GM19372 (cell line): ENCODE data around the gene FLNA.
A peak's percentile ranks its signal among the peaks of the same experiment; 100 is the strongest.
"Not testable (repeated sequence)": the region's sequence is repeated elsewhere in the genome, so short reads cannot be mapped to it uniquely, and the experiment has no call there.

Experiments
- ATAC-seq: cut with Tn5 transposase; IDR thresholded peaks from one replicate; pipeline ENCODE4 v1.9.1; 2021; ENCODE audit warnings: mild to moderate bottlenecking, low read depth, moderate library complexity; ENCODE audit not compliant: unreplicated experiment

Gene FLNA

DNA sequence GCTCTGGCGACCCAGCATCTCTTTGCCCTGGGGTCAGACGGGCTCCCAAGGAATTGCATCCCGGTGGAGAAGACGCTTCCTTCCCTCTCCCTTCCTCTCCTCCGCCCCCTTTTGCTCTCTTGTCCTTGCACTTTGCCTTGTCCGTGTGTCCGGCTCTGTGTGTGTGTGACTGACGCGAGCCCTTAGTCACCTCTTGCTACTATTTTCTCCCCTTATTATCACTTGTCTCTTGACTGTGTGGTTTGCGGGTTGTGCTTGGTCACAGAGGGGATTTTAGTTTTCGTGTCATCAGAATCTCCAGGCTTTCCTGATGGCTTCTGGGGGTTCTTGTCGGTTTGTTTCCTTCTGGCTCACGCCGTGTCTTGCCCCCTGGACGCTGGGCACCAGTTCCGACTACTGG is 31.4 kb downstream of the FLNA start:
- ATAC-seq, result not testable (repeated sequence)

DNA sequence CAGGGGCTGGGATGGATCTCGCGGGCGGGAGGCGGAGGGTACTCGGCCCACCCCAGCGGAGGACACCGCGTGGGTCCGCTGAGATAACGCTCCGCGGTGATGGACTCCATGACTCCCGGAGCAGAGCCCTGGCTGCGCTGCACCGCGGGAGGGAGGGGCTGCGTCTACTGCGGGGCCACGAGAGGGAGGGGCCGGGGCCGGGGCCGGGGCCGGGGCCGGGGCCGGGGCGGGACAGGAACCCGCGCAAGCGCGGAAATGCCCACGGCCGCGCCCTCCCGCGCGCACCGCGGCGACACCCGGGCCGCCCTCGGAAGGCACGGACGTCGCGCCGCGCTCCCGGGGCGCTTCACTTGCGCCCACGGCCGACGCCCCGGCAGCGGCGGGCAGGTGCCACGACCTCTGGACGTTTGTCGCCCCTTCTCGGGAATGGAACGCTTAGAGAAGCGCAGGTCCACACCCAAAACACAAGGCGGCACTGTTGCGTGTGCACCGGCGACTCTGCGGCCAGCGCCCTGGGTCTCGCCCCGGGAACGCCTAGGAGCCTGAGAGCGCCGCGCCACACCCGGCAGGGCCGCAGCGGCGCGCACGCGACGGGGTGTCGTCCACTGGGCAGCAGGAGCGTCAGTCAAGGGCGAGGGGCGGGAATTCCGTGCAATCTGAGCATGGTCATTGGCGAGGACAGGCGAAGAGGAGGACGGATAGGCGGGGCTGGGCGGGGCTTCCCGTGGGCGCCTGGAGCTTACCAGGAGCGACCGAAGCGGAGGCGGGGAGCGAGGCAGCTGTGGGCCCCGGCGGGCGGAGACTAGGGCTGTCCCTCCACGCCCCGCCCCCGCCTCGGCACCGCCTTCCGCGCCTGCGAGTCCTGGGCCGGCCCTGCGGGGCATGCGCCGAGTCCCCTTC is 32.8 kb downstream of the FLNA start:
- ATAC-seq, result peak; percentile 62

DNA sequence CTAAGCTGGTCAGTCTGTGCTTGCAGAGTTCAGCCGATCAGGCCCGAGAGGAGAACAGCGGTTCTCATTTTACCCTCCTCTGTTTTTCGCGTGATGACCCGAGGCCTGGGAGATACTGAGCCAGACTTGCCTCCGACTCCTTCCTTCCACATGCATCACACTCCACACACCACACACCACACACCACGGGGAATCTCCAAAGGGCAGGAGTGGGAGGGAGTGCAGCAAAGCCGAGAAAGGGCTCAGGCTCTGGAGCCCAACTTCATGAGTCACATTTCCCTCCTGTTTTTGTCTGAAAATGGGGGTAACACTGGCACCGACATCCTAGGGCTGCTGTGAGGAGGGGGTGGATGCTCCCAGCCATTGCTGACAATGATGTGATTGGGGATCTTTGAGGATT is 39.9 kb downstream of the FLNA start:
- no peak for ATAC-seq

DNA sequence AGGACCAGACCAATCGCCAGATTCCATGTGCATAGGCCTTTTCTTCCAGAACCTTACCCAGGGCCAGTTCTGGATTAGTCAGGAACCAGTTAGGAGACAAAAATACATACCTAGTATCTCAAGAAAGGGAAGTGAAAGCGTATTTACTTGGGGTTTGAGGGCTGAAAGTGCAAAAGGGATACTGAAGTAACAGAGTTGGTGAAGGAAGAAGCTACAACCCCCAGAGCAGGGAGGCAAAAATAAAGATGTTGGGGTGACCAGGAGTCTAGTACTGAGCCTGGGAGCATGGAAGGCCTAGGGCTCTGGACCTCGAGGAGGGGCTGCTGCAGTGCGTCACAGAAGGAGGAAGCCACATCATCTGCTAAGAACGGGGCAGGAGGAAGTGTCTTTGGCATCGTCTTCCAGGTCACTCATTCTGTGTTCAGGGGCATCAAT is 40.6 kb downstream of the FLNA start:
- no peak for ATAC-seq

DNA sequence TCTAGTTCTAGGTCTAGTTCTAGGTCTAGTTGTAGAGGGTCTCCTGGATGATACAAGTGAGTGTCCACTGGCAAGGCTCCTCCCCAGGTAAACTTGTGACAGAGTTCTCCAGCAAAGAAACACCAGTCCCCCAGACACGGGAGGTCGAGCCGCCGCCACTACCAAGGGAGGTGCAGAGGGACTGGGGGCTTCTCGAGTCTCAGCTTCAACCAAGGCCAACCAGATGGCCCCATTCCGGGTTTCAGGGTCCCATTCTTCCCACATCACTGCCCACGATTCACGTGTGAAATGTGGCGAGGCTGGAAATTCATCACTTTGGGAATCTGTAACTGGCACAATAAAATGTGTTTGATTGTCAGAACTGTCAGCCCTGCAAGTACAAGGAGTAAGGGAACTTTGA is 41.3 kb downstream of the FLNA start:
- no peak for ATAC-seq

DNA sequence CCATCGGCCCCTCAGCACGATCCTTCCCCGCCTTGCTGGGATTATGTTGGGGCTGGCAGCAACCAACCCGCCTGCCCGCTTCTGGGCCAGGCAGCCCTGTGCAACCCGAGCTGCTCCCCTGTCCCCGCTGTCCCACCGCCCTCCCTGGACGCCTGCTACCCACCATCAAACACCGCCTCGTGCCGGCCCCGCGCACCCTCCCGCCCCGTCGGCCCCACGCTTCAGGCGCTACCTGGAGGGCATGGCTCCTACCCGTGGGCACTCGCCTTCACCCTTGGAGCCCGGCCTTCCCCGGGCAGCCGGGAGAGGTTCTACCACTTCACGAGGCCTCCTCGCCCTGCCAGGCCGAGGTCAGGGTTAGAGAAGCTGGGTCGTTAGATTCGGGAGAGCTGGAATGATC is 41.9 kb downstream of the FLNA start:
- ATAC-seq, result no peak

DNA sequence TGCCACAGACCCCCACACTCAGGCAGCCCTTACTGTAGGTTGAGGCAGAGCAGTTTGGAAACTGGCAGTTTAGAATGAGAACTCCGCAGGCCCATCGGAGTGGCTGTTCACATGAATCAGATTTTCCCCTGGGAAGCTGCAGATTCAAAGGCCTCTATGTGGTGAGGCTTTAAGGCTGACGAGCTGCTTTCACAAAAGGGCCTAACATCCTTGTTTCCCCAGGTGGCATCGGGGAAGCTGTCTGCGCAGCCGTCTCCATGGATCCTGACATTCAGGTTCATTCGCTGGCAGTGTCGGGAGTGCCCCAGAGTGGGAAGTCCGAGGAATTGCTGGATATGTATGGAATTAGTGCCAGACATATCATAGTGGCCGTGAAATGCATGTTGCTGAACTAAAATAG is 45.1 kb downstream of the FLNA start:
- ATAC-seq, result no peak

DNA sequence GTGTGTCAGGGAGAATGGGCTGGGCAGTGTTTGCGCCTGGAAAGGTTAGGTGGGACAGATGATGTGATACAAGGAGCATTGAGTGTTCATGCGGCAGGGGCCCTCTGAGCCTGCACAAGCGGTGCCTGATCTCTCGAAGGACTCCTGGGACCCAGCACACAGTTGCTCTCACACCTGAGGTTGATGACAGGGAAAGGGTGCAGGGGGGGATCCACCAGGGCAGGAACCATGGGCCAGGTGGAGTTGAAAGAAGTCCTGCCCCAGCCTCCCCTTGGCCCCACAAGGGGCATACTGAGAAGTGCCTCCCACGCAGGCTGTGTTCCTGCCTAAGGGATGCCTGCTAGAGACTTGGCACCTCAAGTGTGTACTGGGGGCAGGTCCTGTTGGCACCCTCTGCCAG is 45.8 kb downstream of the FLNA start:
- no peak for ATAC-seq

DNA sequence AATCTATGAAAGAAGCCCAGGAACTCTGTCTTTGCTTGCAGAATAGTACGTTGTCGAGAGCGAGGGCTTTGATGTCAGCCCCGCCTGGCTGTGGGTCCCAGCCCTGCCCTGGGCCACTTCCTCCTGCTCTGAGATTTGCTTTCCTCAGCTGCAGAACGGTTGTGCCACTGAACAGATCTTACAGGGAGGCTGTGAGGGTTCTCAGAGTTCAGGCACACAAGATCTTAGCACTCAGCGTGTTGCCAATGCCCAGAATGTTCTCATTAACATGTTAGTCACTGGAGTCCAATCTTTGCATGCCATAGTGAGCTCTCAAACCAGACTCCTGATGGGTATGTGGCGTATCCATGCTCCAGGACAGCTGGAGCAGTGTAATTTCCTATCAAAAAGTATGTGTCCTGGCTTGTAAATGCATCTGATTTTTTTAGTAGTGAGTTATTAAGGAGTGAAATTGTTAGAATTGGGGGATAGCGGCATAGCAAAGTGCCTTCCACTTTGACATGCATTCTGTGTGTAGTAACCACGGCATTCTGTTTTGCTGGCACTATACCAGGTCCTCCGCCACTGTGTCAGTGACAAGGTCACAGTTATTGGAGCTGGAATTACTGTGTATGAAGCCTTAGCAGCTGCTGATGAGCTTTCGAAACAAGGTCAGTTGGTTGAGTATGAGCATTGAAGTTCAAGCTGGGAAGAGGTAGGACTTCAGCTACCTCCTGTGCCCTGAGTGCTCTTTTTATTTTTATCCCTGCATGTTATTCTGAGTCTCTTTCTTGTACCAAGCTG is 47.2 kb downstream of the FLNA start:
- ATAC-seq, result no peak

DNA sequence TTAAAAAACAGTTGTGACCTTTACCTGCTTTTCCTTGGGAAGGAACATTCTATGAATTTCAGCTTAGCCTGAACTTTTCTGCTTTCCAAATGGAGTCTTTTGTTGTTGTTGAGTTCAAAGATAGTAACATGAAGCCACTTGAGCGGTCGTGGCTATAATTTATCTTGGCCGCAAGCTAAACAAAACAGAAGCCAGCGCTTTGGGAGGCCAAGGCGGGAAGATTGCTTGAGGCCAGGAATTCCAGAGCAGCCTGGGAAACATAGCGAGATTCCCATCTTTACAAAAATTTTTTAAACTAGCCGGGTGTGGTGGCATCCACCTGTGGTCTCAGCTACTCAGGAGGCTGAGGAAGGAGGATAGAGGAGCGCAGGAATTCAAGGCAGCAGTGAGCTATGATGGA is 48.9 kb downstream of the FLNA start:
- no peak for ATAC-seq

DNA sequence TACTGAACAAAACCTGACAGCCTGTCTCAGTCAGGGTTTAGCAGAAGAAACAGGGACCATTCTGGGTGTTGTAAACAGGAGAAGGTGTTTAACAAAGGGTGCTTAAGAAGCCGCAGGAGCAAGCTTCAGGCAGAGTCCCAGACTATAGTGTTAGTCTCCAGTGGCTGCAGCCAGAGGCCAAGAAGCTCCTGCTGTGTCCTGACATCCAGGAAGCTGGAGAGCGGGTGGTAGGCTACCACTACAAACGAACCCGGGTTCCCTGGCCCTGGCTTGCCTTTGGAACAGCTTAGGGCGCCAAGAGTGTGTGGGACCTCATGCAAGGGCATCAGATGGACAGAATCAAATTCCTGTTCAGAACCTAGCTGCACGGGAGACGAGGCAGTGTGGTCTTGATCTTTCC is 50.9 kb downstream of the FLNA start:
- ATAC-seq, result no peak

DNA sequence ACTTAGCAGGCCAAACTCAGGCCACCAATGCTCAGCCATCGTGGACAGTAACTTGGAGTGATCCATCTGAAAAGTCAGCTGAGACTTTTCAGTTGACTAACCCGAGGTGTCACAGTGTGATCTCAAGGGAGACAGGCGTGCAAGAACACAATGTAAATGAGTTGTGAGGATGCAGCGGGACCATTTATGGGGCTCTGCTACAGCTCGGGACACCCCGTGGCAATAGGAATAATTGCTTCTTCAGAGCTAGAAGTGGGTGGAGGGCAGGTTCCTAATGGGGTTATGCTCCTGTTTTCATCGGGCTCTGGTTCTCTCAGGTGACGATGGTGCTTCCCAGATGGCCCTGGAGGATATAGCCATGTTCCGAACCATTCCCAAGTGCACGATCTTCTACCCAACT is 51.5 kb downstream of the FLNA start:
- no peak for ATAC-seq

DNA sequence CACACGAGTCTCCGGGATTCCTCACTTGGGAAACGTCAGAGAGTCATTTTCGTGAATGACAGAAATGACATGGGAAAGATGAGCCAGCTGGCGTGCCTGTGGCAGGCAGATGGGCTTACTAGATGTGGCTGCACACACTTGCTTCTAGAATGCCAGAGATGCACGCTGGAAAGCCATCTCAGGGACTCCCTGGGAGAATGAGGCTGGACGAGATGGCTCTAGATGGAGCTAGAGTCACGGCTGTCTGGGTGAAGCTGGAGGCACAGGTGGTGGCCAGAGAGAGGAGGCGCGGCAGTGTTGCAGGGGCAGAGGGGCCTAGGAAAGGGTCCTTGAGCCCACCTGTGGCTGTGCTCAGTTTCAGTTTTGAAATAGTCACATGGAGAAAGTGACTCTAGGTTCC is 52.8 kb downstream of the FLNA start:
- ATAC-seq, result no peak

DNA sequence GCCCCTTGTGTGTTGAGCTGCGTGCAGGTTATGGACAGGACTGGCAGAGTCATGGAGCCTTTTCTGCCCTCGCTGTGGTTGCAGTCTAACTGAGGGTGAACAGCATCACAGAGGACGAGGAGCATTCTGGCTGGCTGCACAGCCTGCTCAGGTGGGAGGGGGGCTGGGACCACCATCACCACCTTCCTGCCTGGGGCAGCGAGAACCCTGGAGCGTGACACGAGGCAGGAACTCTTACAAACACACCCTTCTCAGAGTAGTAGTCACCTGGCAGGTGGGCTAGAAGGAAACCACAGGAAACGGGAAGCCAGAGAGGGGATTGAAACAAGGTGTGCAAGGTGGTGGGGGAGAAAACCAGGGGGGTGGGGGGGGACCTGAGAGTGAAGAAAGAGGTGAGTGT is 53.3 kb downstream of the FLNA start:
- ATAC-seq, result no peak

DNA sequence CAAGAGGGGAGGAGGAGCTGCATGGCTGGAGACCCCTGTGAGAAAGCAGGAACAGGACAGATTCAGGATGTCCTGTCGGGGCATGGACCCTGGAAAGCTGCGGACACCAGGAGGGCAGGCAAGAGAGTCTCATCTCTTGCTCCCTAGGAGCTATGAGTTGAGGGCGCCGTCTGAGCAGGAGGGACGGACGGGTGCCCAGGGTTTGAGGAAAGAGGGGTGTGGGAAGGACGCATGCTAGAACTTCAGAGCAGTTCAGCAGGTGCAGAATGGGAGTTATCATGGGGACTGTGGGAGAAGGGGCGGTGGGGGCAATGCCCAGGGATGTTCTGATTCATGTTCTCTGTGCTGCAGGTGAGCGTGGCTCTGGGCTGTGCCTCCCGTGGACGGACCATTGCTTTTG is 54.0 kb downstream of the FLNA start:
- no peak for ATAC-seq

DNA sequence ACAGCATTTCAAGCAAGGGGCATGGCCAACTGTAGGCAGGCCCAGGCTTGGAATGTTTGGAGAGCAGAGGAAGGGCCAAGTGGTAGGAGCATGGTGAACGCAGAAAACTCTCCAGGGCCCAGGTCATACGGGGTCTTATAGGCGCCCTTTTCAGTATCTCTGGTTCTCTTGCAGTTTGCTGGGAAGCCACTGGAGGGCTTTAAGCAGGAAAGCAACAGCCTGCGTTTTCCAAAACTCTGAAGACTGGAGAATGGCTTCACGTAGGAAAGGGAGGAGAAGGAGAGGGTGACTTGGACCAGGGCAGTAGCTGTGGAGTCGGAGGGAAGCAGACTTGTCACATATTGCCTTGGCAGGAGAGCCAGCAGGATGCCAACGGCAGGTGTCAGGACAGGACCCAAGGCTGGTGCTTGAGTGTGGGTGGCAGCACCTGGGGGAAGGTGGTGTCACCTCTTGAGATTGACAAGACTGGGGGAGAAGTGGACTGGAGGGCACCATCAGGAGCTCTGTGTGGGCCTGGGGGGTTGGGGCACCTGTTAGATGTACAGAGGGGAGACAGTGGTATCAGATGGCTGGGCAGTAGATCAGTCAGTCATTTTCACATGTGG is 56.9 kb downstream of the FLNA start:
- ATAC-seq, result no peak

DNA sequence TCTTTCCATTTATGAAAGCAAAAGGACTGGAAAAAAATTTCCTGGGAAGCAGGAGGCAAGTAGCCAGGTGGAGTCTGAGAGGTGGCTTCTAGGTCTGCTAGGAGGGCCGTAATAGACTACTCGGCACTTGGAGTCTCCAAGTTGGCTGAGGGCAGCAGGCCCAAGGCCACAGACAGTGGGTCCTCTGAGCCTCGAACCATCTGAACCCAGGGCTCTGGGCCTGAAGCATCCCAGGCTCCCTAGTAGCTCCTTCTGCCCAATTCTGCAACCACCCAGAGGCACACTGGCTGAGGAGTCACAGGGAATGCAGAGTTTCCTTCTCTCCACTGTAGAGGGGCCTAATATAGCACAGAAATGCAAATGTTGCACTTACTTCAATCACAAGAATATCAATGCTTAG is 59.0 kb downstream of the FLNA start:
- no peak for ATAC-seq

DNA sequence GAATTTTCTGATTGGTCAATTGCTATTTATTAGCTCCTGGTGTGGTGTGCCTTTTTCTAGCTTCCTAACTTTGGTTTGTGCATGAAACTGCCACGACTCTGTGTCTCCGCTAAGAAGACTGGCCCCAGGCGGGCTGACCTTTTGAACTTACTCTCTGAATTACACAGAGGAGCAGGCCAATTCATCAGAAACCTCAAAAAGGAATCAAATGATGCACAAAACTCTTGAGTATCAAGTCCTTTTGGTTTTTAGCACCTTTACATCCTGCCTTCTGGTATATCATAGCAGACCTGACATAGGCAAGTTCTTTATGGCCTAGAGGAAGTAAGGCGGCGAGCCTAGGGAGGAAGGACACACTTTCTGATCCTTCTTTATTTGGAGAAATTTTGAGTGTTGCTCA is 61.3 kb downstream of the FLNA start:
- no peak for ATAC-seq

DNA sequence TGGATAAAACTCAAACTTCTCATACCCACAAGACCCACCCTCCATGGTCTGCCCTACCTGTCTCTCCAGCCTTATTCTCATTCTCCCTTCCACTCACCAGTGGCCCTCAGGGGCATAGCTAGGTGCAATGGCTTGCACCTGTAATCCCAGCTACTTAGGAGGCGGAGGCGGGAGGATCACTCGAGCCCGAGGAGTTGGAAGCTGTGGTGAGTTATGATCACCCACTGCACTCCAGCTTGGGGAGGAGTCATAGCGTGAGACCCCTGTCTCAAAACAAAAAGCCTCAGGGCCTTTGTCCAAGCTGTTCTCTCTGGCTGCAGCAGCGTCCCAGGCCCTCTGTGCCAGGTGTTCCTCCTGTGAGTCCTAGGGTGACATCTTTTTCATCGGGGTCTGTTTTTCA is 62.3 kb downstream of the FLNA start:
- no peak for ATAC-seq

DNA sequence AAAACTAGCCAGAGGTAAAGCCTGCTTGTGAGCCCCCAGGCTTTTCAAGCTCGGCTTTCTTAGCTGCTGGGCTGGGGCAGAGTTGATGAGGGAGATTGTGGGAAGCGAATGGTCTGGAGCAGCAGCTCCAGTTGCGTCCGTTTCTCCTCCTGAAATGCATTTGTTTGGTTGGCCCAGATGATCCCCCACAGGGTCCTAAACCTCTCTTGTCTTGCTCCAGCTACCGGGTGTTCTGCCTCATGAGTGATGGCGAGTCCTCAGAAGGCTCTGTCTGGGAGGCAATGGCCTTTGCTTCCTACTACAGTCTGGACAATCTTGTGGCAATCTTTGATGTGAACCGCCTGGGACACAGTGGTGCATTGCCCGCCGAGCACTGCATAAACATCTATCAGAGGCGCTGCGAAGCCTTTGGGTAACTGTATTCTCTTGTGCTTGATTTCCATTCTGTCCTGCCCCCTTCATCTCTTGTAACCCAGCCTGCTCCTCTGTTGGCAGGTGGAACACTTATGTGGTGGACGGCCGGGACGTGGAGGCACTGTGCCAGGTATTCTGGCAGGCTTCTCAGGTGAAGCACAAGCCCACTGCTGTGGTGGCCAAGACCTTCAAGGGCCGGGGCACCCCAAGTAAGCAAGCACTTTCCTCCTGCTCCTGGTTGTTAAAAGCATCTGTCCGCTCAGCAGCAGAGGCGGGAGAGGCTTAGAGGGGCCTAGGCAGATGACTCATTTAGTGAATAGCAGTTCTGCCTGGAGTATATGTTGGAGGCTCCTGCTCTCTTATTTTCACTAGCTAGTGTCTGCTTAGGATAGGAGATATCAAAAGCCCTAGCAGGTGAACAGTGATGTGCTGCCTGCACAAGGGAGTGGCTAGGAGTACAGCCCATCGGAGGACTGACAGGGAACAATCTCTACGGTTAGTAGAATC is 63.6 kb downstream of the FLNA start:
- ATAC-seq, result no peak
